Myocyte (in vitro differentiated cells): ENCODE measurements around the gene CFAP20DC. TPM values are rescaled to one million over a fixed set of nuclear protein-coding genes. Genes with fewer than 3 reads are reported as not detected.
"Not testable (repeated sequence)": the region's sequence is repeated elsewhere in the genome, so short reads cannot be mapped to it uniquely, and the experiment has no call there.

Experiments used
- DNase-seq: peaks from one replicate; pipeline ENCODE4 v3.0.0-alpha.2; 2012; ENCODE audit warnings: low read depth
- polyA plus RNA-seq: library from polyadenylated mRNA; unstranded; fragments of >200 nt; gene quantifications from one replicate; pipeline ENCODE4 v1.2.1, GENCODE V29; 2012; ENCODE audit warnings: missing spikeins
- total RNA-seq: library from RNA; depleted of rRNA; stranded (reverse); fragments of >200 nt; gene quantifications from 2 replicates; pipeline ENCODE4 v1.2.3, GENCODE V29; 2014

The CFAP20DC gene
- 1.8 TPM in 2 replicates for total RNA-seq
- polyA plus RNA-seq = 0.59 TPM

DNA sequence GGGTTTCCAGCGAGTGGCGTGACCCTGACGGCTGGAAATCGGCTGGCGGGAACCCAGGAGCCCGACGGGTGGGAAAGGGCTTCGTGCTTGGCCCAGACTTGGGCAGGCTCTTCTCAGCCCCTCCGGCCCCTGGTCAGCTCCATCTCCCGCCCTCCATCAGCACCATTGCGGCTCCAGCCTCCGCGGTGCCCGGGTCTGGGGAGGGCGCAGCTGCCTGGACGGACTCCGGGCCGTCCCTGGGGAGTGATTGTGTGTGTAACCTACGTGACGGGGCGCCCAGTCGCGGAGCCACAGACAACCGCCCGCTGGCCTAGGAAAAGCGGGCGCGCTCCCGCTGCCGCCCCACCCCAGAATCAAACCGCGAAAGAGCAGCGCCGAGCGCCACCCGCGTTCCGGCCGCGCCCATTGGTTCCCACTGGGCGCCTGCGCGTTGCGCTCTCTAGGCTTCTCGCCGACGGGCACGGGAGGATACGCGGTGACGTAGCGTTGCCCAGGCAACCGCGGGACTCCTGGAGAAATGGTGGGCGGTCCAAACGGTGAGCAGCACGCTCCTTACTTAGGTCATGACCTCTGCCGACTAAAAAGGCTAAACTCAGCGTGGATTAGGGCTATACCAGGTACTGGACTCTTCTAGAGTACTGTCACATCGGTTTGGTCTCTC, at the start of gene CFAP20DC:
Gene CFAP20DC, minus strand, starts transcription at position 355 of the 661 bp plus-strand sequence. CDS start 394 bp downstream, outside the sequence.
- DNase-seq = peak; percentile 96

DNA sequence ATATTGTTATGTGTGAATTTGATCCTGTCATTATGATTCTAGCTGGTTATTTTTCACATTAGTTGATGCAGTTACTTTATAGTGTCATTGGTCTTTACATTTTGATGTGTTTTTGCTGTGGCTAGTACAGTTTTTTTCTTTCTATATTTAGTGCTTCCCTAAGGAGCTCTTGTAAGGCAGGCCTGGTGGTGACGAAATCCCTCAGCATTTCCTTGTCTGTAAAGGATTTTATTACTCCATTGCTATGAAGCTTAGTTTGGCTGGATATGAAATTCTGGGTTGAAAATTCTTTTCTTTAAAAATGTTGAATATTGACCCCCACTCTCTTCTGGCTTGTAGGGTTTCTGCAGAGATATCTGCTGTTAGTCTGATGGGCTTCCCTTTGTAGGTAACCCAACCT, 48.7 kb upstream of the CFAP20DC start:
- not testable (repeated sequence) for DNase-seq

DNA sequence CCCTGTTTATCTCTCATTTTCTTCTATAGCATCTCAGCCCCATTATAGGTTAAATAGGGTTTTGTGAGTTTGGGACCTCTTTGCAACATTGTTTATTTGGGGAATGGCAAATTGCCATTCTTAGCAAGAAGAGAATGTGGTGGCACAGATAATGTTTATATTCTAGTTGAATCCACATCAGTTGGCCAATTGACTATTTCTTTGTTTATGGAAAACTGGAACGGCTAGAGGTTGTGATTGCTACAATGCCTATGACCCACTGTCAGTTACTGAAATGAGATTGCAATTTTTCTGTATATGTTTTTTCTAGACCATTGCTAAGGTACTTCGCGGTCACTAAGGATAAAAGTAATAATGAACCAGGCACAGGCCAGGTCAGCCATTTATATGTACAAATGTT, 44.6 kb upstream of the CFAP20DC start:
- no peak for DNase-seq

DNA sequence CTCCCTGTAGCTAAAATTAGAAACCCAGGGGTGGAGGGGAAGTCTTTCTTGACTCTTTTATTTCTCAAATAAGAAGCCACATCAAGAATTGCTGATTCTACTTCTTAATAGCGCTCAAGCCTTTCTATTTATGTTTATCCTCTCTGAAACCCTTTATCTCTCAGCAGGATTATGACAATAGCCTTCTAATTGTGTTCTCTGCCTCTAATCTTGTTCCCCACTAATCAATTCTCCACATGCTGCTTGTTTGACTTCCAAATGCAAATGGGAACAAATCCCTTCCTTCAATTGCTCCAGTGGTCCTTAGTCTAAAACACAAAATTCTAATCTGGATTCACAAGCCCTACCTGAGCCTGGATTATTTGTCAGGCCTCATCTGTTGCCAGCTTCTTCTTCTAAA, 43.7 kb upstream of the CFAP20DC start:
- no peak for DNase-seq

DNA sequence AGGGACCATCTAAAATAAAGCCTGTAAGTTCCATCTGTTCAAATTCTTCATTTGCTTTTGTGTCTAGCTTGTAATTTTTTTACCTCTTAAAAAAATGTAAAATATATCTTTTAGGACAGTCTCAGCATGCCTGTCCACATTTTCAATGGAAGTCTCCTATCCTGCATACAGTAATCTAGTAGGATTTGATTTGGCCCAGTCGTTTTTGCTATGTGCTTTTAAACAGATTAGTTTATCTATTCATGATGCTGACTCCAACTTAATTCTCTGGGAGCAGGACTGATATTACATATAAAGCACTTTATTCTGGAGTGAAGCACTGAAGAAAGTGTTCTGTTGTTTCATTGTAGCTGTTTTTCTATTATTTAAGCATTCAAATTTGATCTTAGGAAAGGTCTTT, 38.9 kb upstream of the CFAP20DC start:
- no peak for DNase-seq

DNA sequence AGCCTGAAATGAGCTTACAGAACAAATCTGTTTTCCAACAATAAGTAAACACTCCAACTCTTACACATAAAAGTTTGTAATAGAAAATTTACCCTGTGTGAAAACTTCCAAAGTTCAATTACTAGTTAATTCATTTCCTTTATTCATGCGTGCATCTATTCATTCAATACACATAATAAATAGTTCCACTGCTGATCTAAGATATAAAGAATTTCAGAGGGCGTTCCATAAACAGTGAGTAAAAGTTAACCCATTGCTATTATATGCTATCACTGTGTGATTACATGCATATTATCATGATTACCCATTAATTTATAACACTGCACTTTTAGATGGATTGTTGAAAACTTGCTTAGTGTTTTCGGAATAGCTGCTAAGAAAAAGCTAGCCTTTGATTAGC, 36.2 kb upstream of the CFAP20DC start:
- DNase-seq = no peak

DNA sequence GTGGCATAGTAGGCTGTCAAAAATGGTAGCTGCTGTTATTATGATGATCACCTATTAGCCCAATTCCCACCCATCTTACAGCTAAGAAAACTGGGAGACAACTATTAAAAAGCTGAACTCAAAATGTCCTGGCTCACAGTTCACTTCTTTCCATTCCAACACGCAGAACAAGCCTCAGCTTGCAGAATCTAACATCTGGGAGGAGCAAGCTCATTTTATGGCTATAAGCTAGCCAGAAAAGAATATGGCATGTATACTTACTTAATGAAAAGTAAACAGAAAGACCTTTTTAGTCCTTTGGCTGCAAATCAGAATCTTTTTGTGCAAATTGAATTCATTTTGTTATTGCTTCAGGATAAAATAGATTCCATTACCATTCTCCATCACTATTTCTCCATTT, 34.8 kb upstream of the CFAP20DC start:
- DNase-seq = no peak

DNA sequence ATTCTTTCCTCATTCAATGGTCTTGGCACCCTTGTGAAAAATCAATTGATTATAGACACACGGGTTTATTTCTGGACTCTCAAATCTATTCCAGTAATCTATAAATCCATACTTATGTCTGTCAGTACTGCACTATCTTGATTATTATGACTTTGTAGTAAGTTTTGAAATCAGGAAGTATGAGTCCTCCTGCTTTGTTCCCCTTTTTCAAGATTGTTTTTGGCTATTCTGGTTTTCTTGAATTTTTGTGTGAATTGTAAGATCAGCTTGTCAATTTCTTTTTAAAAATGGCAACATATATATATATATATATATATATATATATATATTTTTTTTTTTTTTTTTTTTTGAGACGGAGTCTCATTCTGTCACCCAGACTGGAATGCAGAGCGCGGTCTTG, 32.3 kb upstream of the CFAP20DC start:
- no peak for DNase-seq

DNA sequence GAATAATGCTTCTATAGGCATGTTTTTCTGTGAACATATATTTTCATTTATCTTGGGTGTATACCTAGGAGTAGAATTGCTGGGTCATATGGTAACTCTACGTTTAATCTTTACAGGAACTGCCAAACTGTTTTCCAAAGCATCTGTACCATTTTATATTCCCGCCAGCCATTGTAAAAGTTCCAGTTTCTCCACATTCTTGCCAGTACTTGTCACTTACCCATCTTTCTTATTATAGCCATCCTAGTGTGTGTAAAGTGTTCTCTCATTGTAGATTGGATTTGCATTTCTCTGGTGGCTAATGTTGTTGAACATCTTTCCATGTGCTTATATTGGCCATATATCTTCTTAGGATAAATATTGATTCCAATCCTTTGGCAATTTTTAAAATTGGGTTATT, 31.2 kb upstream of the CFAP20DC start:
- no peak for DNase-seq

DNA sequence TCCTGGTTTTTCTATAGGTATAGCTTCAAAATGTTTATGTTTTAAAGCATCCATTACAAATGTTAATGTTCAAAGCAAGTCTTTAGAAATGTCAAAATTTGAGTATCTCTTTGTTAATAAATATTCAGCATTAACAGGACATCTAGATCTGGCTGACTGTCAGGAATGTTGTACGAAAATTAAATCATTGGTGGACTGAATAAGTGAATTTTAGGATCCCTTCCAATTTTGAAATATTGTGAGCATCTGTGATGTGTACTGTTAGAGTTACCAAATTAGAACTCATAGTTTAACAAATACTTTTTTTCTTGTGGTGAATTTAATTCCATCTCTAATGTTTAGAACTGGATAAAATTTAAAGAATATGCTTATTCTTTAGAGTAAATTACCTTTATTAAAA, 30.1 kb upstream of the CFAP20DC start:
- DNase-seq = no peak

DNA sequence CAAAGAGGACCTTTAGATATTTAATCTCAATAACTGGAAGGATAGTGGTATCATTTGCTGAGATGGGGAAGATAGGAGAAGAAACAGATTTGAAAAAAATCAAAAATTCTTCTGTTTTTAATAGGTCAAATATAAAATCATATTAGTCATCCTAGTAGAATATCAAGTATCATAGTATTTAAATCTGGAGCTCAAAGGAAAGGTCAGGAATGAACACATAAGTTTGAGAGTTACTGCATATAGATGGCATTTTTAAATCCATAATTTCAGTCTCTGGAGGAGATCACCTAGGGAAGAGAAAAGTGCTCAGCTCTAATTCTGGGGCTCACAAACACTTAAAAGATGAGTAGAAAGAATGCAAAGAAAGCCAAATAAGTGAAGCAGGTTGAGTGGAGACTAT, 24.9 kb upstream of the CFAP20DC start:
- no peak for DNase-seq

DNA sequence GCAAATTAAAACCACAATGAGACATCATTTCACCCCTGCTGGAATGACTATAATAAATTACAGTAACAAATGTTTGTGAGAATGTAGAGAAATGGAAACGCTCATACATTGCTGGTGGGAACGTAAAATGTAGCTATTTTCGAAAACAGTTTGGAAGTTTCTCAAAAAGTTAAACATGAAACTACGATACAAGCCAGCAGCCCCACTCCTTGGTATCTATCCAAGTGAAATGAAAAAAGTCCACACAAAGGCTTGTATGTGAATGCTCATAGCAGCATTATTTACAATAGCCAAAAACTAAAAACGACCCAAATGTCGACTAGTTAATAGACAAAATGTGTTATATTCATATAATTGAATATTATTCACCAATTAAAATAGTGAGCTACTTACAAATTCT, 22.9 kb upstream of the CFAP20DC start:
- DNase-seq = no peak

DNA sequence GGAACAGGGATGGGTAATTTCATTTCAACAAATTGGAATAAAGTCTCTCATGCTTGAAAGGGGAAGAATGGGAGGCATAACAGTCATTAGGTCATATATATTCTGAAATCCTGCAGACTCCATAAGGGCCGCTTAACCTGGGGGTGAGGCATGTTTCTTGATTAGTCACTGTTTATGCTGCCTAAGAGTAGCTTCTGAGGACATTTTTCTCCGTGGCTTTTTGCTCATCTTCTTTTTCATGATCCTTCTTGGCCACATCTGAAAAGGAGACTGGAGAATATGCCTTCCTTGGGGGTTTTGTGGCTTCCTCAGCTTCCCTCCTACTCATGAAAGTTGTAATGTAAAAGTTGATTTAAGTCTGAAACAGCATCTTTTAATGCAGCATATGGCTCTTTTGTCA, 20.0 kb upstream of the CFAP20DC start:
- DNase-seq = no peak

DNA sequence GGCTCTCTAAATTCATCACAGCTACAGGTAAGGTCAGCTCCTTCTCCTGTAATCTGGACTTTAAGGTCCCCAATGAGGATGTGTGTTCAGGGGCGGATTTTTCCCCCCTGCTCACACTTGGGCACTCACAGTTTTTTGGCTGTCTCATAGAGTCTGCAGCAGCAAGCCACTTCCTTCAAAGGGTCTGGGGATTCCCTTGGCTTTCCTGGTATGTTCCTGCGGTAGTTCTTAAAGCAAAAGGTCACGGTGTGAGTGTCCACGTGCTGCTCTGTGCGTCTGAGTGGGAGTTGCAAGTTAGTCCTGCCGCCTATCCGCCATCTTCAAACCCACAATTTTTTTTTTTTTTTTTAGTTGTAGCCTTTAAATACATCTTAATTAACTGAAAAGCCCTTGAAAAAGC, 15.4 kb upstream of the CFAP20DC start:
- DNase-seq = no peak

DNA sequence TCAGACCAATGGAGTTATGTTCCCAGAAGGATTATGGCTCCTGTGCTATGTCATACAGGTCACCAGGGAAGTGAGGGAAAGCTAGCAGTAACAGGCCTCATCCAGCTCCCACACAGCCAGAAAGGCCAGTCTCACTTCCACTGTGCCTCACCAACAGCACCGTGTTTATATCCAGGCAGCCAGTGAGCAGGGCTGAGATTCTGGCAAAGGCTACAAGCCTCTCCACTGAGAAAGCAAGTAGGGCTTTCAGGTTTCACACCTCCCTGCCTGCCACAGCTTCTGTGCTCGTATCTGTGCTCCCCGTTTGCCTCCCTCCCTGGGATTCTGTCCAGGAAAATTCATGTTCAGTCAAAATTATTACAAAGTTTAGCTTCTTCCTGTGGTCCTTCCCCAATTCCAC, 14.9 kb upstream of the CFAP20DC start:
- DNase-seq = no peak

DNA sequence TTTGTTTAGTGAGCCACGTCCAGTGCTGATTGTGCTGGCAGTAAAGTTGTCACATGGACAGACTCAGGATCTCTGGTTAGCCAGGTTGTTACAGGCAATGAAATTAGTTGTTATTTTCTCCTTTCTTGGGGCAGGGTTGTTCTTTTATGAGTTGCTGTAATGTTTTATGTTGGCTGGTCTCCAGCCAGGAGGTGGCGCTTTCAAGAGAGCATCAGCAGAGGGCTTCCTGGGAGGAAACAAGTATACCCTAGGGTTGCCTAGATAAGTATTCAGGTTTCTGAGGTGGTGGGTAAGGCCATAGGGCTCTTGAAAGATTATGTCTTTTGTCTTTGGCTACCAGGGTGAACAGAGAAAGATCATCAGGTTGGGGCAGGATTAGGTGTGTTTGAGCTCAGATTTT, 14.5 kb upstream of the CFAP20DC start:
- no peak for DNase-seq

DNA sequence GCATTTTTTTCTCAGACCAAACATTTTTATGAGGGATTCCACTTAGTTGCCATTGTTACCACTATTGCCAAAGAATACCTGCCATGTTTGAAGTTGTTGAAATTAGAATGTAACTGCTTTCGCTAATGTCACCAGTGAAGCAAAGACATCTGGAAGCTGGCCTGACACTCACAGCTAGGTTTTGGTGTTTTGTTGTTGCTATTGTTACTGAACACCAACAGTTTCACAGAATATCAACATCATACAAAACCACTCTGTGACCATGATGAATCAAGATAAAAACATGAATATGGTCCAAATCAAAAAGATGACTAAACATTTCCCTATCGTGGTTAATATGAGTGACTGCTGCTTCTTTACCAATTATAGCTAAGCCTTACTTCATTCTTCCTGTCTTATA, 6.9 kb upstream of the CFAP20DC start:
- no peak for DNase-seq

DNA sequence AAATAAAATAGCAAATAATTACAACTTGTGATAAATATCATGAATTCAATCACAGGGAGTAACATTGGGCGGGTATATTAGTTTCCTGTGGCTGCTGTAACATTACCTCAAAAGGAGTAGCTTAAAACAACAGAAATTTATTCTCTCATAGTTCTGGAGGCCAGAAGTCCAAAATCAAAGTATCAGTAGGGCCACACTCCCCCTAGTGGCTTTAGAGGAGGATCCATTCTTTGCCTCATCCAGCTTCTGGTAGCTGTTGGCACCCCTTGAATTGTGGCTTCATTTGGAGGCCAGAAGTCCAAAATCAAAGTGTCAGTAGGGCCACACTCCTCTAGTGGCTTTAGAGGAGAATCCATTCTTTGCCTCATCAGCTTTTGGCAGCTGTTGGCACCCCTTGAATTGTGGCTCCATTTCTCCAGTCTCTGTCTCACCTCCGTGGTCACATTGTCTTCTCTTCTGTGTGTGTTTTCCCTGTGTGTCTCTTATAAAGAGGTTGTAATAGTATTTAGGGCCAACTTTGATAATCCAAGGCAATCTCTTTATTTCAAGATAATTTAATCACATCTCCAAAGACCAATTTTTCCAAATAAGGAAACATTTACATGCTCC, 3.1 kb upstream of the CFAP20DC start:
- peak; percentile 50 for DNase-seq

DNA sequence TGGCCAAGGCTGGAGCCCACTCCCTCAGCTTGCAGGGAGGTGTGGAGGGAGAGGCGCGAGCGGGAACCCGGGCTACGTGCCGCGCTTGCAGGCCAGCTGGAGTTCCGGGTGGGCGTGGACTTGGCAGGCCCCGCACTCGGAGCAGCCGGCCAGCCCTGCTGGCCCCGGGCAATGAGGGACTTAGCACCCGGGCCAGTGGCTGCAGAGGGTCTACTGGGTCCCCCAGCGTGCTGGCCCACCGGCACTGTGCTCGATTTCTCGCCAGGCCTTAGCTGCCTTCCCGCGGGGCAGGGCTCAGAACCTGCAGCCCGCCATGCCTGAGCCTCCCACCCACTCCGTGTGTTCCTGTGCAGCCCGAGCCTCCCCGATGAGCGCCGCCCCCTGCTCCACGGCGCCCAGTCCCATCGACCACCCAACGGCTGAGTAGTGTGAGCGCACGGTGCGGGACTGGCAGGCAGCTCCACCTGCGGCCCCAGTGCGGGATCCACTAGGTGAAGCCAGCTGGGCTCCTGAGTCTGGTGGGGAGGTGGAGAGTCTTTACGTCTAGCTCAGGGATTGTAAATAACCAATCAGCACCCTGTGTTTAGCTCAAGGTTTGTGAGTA, 1.1 kb upstream of the CFAP20DC start:
- not testable (repeated sequence) for DNase-seq

DNA sequence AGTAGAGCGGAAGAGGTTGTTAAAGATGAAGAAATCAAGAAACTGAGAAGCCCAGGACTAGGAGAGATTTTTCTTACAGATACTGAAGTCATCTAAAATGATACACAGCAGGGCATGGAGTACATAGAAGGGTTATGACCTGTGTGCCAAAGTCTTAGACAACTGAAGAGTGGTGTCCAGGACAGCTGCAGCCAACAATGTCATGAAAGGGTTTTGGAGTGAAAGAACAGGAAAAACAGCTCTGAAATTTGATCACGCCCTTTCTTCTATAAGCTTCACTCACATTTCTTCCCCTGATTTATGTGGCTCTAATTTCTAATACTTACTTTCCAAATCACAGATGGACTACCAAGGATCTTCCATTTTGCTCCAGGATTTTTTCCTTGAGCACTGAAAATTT, 3.0 kb downstream of the CFAP20DC start:
- DNase-seq = peak; percentile 23

DNA sequence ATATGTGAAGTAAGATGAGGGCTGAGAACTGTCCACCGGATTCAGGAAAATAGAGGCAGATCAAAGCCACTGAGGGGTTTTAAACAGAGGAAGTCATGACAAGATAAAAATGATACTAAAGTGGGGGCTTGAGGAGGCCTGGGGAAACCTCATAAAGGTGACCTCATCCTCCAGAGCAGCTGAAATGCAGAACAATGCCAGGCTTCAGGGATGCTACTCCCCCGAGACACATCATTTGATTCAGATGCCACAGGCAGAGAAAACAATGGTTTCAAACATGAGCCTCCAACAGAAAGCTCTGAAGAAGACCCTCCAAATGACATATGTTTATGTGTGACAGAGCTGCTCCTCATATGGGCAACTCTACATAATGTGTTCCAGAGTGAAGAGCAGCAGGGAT, 6.4 kb downstream of the CFAP20DC start:
- DNase-seq = peak; percentile 26

DNA sequence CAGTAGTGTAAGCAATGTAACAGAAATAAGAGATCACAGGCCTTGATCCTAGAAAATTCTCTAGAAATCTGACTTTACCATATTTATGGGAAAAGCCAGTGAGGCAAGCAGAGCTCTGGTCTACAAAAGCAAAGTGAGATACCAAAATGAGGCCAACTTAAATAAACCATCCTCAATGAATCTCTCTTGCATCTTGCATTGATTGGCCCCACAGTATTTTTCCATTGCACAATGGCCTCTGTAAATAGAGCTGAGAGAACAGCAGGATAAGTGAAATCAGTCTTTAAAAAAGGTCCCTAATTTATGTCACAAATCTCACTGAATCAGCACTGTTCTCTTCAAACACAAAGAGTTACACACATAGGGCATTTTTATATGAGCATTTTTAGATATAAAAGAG, 8.9 kb downstream of the CFAP20DC start:
- no peak for DNase-seq

DNA sequence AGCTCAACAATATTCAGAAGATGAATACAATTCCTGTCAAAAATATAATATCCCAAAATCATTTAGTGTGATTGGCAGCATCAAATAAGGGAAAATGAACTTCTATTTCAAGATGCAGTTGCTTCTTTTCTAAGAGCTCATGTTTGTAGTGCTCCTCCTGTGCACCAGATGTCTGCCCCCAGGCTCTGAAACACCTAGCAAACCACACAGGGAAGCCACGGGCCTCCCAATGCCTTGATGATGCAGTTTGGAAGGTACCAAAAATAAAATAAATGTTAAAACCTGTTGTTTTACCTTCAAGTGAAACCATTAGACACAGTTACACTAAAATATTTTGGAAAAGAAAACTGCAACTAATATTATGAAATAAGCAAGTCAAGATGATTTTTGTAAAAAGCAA, 22.2 kb downstream of the CFAP20DC start:
- no peak for DNase-seq
